DND-41 (cell line): Measurements from ENCODE around the gene HSP90AB1.

ENCODE experiments used
- ATAC-seq: fragments of 200-7000 bp; cut with Tn5 transposase; 3 replicates; pipeline ENCODE4 v1.9.1; 2021; ENCODE audit warnings: low read depth; ENCODE audit not compliant: insufficient read depth
- DNase-seq: peaks from one replicate; pipeline ENCODE4 v3.0.0-alpha.2; 2020
- H2AFZ ChIP-seq: 2 replicates; pipeline ENCODE4 v1.6.0; 2012; ENCODE audit warnings: low read depth, low read length
- H3K27ac ChIP-seq: 2 replicates; pipeline ENCODE4 v1.5.1; 2012; ENCODE audit warnings: low read length, inconsistent platforms
- H3K27me3 ChIP-seq: fragments of 200-600 bp; sonication (generic); 2 replicates; pipeline ENCODE4 v1.6.0; 2012; ENCODE audit warnings: low read length, mild to moderate bottlenecking, inconsistent platforms; ENCODE audit not compliant: insufficient read depth, poor library complexity
- H3K36me3 ChIP-seq: 2 replicates; pipeline ENCODE4 v1.5.1; 2012; ENCODE audit warnings: low read length, inconsistent platforms; ENCODE audit not compliant: insufficient read depth
- H3K4me1 ChIP-seq: 2 replicates; pipeline ENCODE4 v1.5.1; 2012; ENCODE audit warnings: mild to moderate bottlenecking, low read length; ENCODE audit not compliant: insufficient read depth
- H3K4me2 ChIP-seq: 2 replicates; pipeline ENCODE4 v1.6.0; 2012; ENCODE audit warnings: mild to moderate bottlenecking, moderate library complexity, low read length, inconsistent platforms; ENCODE audit not compliant: insufficient read depth
- H3K4me3 ChIP-seq, 2 experiments: fragments of 200-600 bp in 1 of 2; shearing (Covaris generic) in 1 of 2; 2 replicates each; pipeline ENCODE4 v1.5.1; 2012 to 2016; ENCODE audit warnings: inconsistent platforms in 2 of 2, low read length in 2 of 2, mild to moderate bottlenecking in 2 of 2, low read depth in 1 of 2, moderate library complexity in 1 of 2
- H3K79me2 ChIP-seq: 2 replicates; pipeline ENCODE4 v1.6.0; 2012; ENCODE audit warnings: low read length, inconsistent platforms; ENCODE audit not compliant: insufficient read depth
- H3K9ac ChIP-seq: 2 replicates; pipeline ENCODE4 v1.6.0; 2012; ENCODE audit warnings: low read depth, mild to moderate bottlenecking, inconsistent platforms, low read length, moderate library complexity
- H3K9me3 ChIP-seq: 2 replicates; pipeline ENCODE4 v1.5.1; 2012; ENCODE audit warnings: low read length, moderate library complexity, mild to moderate bottlenecking, inconsistent platforms; ENCODE audit not compliant: insufficient read depth, severe bottlenecking
- H4K20me1 ChIP-seq: 2 replicates; pipeline ENCODE4 v1.6.0; 2012; ENCODE audit warnings: low read length; ENCODE audit not compliant: insufficient read depth
- CTCF ChIP-seq: IDR thresholded peaks from 2 replicates; pipeline ENCODE4 v1.5.1; 2012; ENCODE audit warnings: borderline replicate concordance, low read length, moderate library complexity, mild to moderate bottlenecking; ENCODE audit not compliant: poor library complexity, severe bottlenecking; ENCODE audit errors: extremely low read depth
- EZH2 ChIP-seq: IDR thresholded peaks from 3 replicates; pipeline ENCODE4 v1.6.1; 2012; ENCODE audit warnings: borderline replicate concordance, low read depth, mild to moderate bottlenecking, moderate library complexity, low read length, inconsistent platforms; ENCODE audit not compliant: severe bottlenecking

HSP90AB1 gene

GRCh38 chr6:44243345-44243744 lies 3.6 kb upstream of the HSP90AB1 start:
- H3K79me2 ChIP-seq, result peaks cover 15% of the 10 kb centered on the region
- no peak overlapping the region for H3K9ac ChIP-seq
- H3K9me3 ChIP-seq, result no peaks in the 10 kb centered on the region
- H3K36me3 ChIP-seq, result peaks cover 10% of the 10 kb centered on the region
- no peak overlapping the region for H3K4me3 ChIP-seq
- no peak for TF ChIP-seq CTCF
- no peak for TF ChIP-seq EZH2
- H3K4me2 ChIP-seq, result no peak overlapping the region
- DNase-seq (no peak), ATAC-seq (no peak)
- no peaks in the 10 kb centered on the region for H3K27me3 ChIP-seq
- H3K4me1 ChIP-seq, result peaks cover 22% of the 10 kb centered on the region
- no peak overlapping the region for H3K27ac ChIP-seq
- H4K20me1 ChIP-seq, result peaks cover 14% of the 10 kb centered on the region
- no peak overlapping the region for H2AFZ ChIP-seq

- peak overlapping the region; percentile 93 for H3K9ac ChIP-seq
- H2AFZ ChIP-seq, result peak overlapping the region; percentile 95
- ATAC-seq, result no peak
- no peak overlapping the region for H3K27ac ChIP-seq
- no peak for DNase-seq
- H3K27me3 ChIP-seq, result no peaks in the 10 kb centered on the region
- H3K4me1 ChIP-seq, result peaks cover 42% of the 10 kb centered on the region
- TF ChIP-seq EZH2 (no peak), CTCF (no peak)
- peak overlapping the region in 1 of 2 experiments; percentile 84; a peak in 2 of 4 replicates for H3K4me3 ChIP-seq
- peaks cover 36% of the 10 kb centered on the region for H3K79me2 ChIP-seq
- H3K9me3 ChIP-seq, result no peaks in the 10 kb centered on the region
- H3K36me3 ChIP-seq, result peaks cover 31% of the 10 kb centered on the region
- H4K20me1 ChIP-seq, result peaks cover 35% of the 10 kb centered on the region
- H3K4me2 ChIP-seq, result peak overlapping the region; percentile 92
Measured at GRCh38 chr6:44245391-44245911, 1.4 kb upstream of the HSP90AB1 start.

- Histone ChIP-seq H2AFZ (peak overlapping the region; percentile 95), H3K36me3 (peaks cover 37% of the 10 kb centered on the region), H4K20me1 (peaks cover 42% of the 10 kb centered on the region), H3K79me2 (peaks cover 43% of the 10 kb centered on the region), H3K9me3 (no peaks in the 10 kb centered on the region), H3K4me2 (peak overlapping the region; percentile 92), H3K27ac (peak overlapping the region; percentile 92), H3K4me3 (peak overlapping the region; percentile 84 to 94; a peak in 3 of 4 replicates), H3K9ac (peak overlapping the region; percentile 93), H3K27me3 (no peaks in the 10 kb centered on the region), H3K4me1 (peaks cover 48% of the 10 kb centered on the region)
- ATAC-seq, result peak; percentile 60
- DNase-seq, result peak; percentile 83
- no peak for TF ChIP-seq EZH2
- peak; percentile 49 for TF ChIP-seq CTCF
Measured at GRCh38 chr6:44245912-44246662, 814 bp upstream of the HSP90AB1 start.
